Effector memory CD4-positive, alpha-beta T cell (primary cell): ENCODE data around the gene COL20A1.

ENCODE experiments used
- DNase-seq, 3 donors: peaks; one replicate each; pipeline ENCODE4 v3.0.0-alpha.2; 2020
- H3K27ac ChIP-seq: 2 replicates; pipeline ENCODE4 v1.7.0; 2013; ENCODE audit warnings: mild to moderate bottlenecking, low read length, moderate library complexity; ENCODE audit not compliant: insufficient read depth, poor library complexity, severe bottlenecking
- H3K27me3 ChIP-seq: replicated peaks from 2 replicates; pipeline ENCODE4 v1.7.0; 2013; ENCODE audit warnings: mild to moderate bottlenecking, low read length; ENCODE audit not compliant: insufficient read depth, control insufficient read depth, poor library complexity, severe bottlenecking
- H3K36me3 ChIP-seq: 2 replicates; pipeline ENCODE4 v1.7.0; 2013; ENCODE audit warnings: mild to moderate bottlenecking, low read length, moderate library complexity; ENCODE audit not compliant: control insufficient read depth, insufficient read depth
- H3K4me1 ChIP-seq: 2 replicates; pipeline ENCODE4 v1.7.0; 2013; ENCODE audit warnings: low read length, mild to moderate bottlenecking; ENCODE audit not compliant: control insufficient read depth, insufficient read depth, poor library complexity, severe bottlenecking
- H3K4me3 ChIP-seq: 2 replicates; pipeline ENCODE4 v1.7.0; 2013; ENCODE audit warnings: low read length, low read depth, mild to moderate bottlenecking; ENCODE audit not compliant: insufficient read depth, poor library complexity, severe bottlenecking
- H3K9me3 ChIP-seq: 2 replicates; pipeline ENCODE4 v1.7.0; 2013; ENCODE audit warnings: mild to moderate bottlenecking, low read length, moderate library complexity; ENCODE audit not compliant: control insufficient read depth

The COL20A1 gene

GRCh38 chr20:63320041-63320511 is 27.1 kb downstream of the COL20A1 start:
- Histone ChIP-seq H3K36me3 (no peaks in the 10 kb centered on the region), H3K27ac (no peak overlapping the region), H3K4me1 (no peaks in the 10 kb centered on the region), H3K4me3 (no peak overlapping the region), H3K27me3 (no peaks in the 10 kb centered on the region), H3K9me3 (no peaks in the 10 kb centered on the region)
- DNase-seq = no peak

- Histone ChIP-seq H3K27me3 (no peaks in the 10 kb centered on the region), H3K4me1 (no peaks in the 10 kb centered on the region), H3K4me3 (no peak overlapping the region), H3K9me3 (no peaks in the 10 kb centered on the region), H3K27ac (no peak overlapping the region), H3K36me3 (no peaks in the 10 kb centered on the region)
- no peak for DNase-seq
These were observed 27.7 kb downstream of the COL20A1 start for GRCh38 chr20:63320616-63321147.

- DNase-seq = no peak
- H3K9me3 ChIP-seq = no peaks in the 10 kb centered on the region
- H3K27ac ChIP-seq = no peak overlapping the region
- H3K27me3 ChIP-seq = no peaks in the 10 kb centered on the region
- H3K4me3 ChIP-seq = no peak overlapping the region
- no peaks in the 10 kb centered on the region for H3K36me3 ChIP-seq
- peaks cover 4% of the 10 kb centered on the region for H3K4me1 ChIP-seq
These were observed 28.3 kb downstream of the COL20A1 start for GRCh38 chr20:63321148-63321831.

- no peaks in the 10 kb centered on the region for H3K9me3 ChIP-seq
- no peak overlapping the region for H3K27ac ChIP-seq
- no peaks in the 10 kb centered on the region for H3K36me3 ChIP-seq
- H3K4me1 ChIP-seq = peaks cover 9% of the 10 kb centered on the region
- no peak overlapping the region for H3K4me3 ChIP-seq
- no peak for DNase-seq
- no peaks in the 10 kb centered on the region for H3K27me3 ChIP-seq
These were observed 29.4 kb downstream of the COL20A1 start for GRCh38 chr20:63322146-63322932.

- peaks cover 9% of the 10 kb centered on the region for H3K4me1 ChIP-seq
- no peaks in the 10 kb centered on the region for H3K27me3 ChIP-seq
- no peak for DNase-seq
- H3K36me3 ChIP-seq = no peaks in the 10 kb centered on the region
- no peaks in the 10 kb centered on the region for H3K9me3 ChIP-seq
- no peak overlapping the region for H3K4me3 ChIP-seq
- no peak overlapping the region for H3K27ac ChIP-seq
These were observed 29.9 kb downstream of the COL20A1 start for GRCh38 chr20:63322933-63323273.

GRCh38 chr20:63323357-63323981 is 30.5 kb downstream of the COL20A1 start:
- Histone ChIP-seq H3K4me3 (no peak overlapping the region), H3K4me1 (peaks cover 9% of the 10 kb centered on the region), H3K27ac (no peak overlapping the region), H3K9me3 (no peaks in the 10 kb centered on the region), H3K36me3 (no peaks in the 10 kb centered on the region), H3K27me3 (no peaks in the 10 kb centered on the region)
- DNase-seq = no peak

GRCh38 chr20:63325021-63325471 is 32.1 kb downstream of the COL20A1 start:
- no peak for DNase-seq
- Histone ChIP-seq H3K4me3 (no peak overlapping the region), H3K27me3 (no peaks in the 10 kb centered on the region), H3K4me1 (peaks cover 9% of the 10 kb centered on the region), H3K36me3 (no peaks in the 10 kb centered on the region), H3K9me3 (no peaks in the 10 kb centered on the region), H3K27ac (no peak overlapping the region)

GRCh38 chr20:63325554-63326313 is 32.7 kb downstream of the COL20A1 start:
- no peak overlapping the region for H3K27ac ChIP-seq
- H3K36me3 ChIP-seq = no peaks in the 10 kb centered on the region
- peaks cover 9% of the 10 kb centered on the region for H3K4me1 ChIP-seq
- no peak for DNase-seq
- no peak overlapping the region for H3K4me3 ChIP-seq
- H3K9me3 ChIP-seq = no peaks in the 10 kb centered on the region
- no peaks in the 10 kb centered on the region for H3K27me3 ChIP-seq

- no peak for DNase-seq
- Histone ChIP-seq H3K27ac (peak overlapping the region; percentile 49), H3K27me3 (no peaks in the 10 kb centered on the region)
These were observed 33.6 kb downstream of the COL20A1 start for GRCh38 chr20:63326314-63327230.

More at GRCh38 chr20:63326314-63327230, 33.6 kb downstream of the COL20A1 start:
- Histone ChIP-seq H3K4me1 (peaks cover 9% of the 10 kb centered on the region), H3K36me3 (no peaks in the 10 kb centered on the region), H3K4me3 (no peak overlapping the region), H3K9me3 (no peaks in the 10 kb centered on the region)
